Posterior vena cava (tissue), 2 donors: ENCODE measurements around the gene C11orf58. TPM values are rescaled to one million over a fixed set of nuclear protein-coding genes. Genes with fewer than 3 reads are reported as not detected.
A peak's percentile ranks its signal among the peaks of the same experiment; 100 is the strongest.

ENCODE experiments used
- DNase-seq: peaks from one replicate; pipeline ENCODE4 v3.0.0-alpha.2; 2020; ENCODE audit warnings: low spot score
- intact Hi-C, 2 donors: fragments of 100-400 bp; cut with DNase I; formaldehyde crosslinking; loops; one replicate each; pipeline versions ENCODE4 v1.14.1 to v1.14.2; 2022 to 2023
- total RNA-seq, 2 donors: library from RNA; stranded (reverse); fragmentation: NEBNext Ultra II Directional; extraction: Animal tissue kit (Norgen Biotek cat#: 25700); gene quantifications; one replicate each; pipeline ENCODE4 v1.2.1, GENCODE V29; 2021
- donor health status: DM: yes; HTN: yes; CAD: no.
- donor health status: DM: yes; HTN: yes; CAD: no.

The C11orf58 gene
- total RNA-seq, 2 donors from 2014 or later: 100 to 101 TPM

- DNase-seq: peak; percentile 64
- intact Hi-C loops: no loop called here
Observed at GRCh38 chr11:16794047-16794818, 55.8 kb downstream of the C11orf58 start.

DNA sequence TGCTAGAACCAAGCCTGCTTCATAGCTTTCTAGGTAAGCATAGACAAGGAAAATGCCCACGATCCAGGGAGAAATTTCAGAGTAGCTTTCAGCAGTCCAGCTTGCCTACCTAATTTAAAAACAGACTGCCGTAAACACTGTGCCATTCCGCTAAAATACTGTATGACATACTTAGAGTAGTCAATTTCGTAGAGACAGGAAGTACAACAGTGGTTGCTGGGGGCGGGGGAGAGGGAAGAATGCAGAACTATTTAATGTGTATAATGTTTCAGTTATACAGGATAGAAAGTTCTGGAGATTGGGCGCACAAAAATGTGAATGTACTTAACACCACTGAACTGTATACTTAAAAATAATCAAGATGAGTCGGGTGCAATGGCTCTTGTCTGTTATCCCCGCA lies 56.7 kb downstream of the C11orf58 start:
- intact Hi-C loops: no loop called here

GRCh38 chr11:16796311-16796710 lies 57.9 kb downstream of the C11orf58 start:
- DNase-seq: no peak
- intact Hi-C loops: no loop called here

More for the DNA sequence above, 56.7 kb downstream of the C11orf58 start:
- DNase-seq: peak; percentile 80

DNA sequence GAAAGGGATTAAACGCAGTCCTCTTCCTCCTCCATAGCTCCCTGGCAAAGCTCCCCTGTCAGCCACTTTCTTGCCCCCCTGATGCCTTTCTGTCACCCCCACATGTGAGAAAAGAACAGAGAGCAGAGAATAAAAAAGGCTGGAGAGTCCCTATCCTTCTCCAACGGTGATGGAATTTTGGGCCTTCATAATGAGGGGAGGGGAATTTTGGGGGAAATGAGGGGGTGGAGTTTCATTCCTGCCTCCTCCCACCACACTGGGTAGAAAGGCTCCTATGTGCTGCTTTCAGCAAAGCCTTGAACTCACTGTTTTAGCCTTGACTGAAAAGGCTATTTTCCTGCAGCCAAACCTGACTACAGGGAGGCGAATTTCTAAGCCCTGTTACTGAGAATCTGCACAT lies 59.3 kb downstream of the C11orf58 start:
- peak; percentile 9 for DNase-seq
- intact Hi-C loops: no loop called here

GRCh38 chr11:16799221-16799620 lies 60.8 kb downstream of the C11orf58 start:
- DNase-seq: no peak
- intact Hi-C loops: no loop called here

GRCh38 chr11:16799890-16800289 lies 61.4 kb downstream of the C11orf58 start:
- no peak for DNase-seq
- intact Hi-C loops: no loop called here

DNA sequence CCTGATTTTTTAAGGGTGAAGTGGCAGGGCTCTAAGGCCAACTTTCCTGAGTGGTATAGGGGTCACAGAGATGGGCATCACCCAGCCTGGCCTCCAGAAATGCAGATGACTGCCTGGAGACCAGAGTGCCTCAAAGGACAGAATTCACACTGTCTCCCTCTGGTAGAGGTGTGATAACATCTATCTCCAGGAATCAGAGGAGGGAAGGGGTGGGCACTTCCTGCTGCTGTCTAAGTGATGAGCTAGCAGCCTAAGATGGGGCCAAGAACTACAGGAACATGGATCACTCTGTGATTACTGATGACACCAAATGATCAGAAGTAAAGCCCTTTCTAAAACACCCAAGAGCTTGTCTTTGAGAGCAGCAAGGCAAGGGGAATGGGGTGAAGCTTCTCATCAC lies 61.9 kb downstream of the C11orf58 start:
- DNase-seq: no peak
- intact Hi-C loops: no loop called here

- intact Hi-C loops: no loop called here
- no peak for DNase-seq
Observed at GRCh38 chr11:16801288-16801980, 63.0 kb downstream of the C11orf58 start.

- no peak for DNase-seq
- intact Hi-C loops: no loop called here
Observed at GRCh38 chr11:16804104-16804947, 65.9 kb downstream of the C11orf58 start.

DNA sequence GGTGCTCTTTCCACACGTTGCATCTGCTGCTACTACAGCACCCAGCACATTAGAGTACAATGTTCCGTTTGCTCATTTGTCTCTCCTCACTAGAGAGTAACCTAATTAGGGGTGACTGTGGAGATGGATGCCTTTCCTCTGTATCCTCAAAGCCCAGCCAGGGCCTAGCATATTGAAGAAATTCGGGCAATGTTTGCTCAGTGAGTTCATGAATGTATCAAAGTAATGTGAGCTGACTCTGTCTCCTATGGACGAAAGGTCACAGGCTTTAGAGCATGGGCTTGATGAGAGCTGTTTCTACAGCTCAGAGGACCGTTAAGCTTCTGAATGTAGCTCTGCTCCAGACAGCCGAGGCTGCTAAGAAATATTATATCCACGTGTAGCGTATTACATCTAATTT lies 67.5 kb downstream of the C11orf58 start:
- DNase-seq: no peak
- intact Hi-C loops: no loop called here

DNA sequence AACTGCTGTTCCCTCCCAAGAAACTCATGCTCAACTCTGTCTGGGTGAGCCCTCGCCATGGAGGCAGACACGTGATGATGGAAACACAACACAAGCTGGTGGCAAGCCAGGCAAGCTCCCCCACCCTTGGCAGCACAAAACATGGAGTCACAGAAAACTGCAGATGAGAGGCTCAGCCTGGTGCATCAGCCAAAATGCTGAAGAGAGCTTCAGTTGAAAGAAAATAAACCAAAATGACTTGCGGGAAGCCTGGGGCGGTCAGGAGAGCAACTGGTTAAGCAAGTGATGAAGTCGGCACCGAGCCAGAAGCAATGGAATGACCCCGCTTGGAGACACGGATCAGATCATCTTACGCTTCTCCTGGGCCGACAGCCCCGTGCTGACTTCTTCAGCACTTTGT lies 68.3 kb downstream of the C11orf58 start:
- intact Hi-C loops: no loop called here

GRCh38 chr11:16807306-16807705 lies 68.9 kb downstream of the C11orf58 start:
- DNase-seq: no peak
- intact Hi-C loops: no loop called here

More for the DNA sequence above, 68.3 kb downstream of the C11orf58 start:
- peak; percentile 87 for DNase-seq
